HFFc6 (cell line): Measurements from ENCODE around the gene SNX1. TPM values are rescaled to one million over a fixed set of nuclear protein-coding genes. Genes with fewer than 3 reads are reported as not detected.

Source experiments
- DNase-seq: peaks from one replicate; pipeline ENCODE4 v3.0.0-alpha.2; 2018
- H3K27ac Mint-ChIP-seq: 2 replicates; pipeline ENCODE4 v1.8.0; 2020; ENCODE audit warnings: mild to moderate bottlenecking, mixed read lengths
- H3K27me3 Mint-ChIP-seq: 2 replicates; pipeline ENCODE4 v1.8.0; 2021; ENCODE audit warnings: mild to moderate bottlenecking, moderate library complexity, mixed read lengths; ENCODE audit not compliant: insufficient read depth
- H3K36me3 Mint-ChIP-seq: 2 replicates; pipeline ENCODE4 v1.8.0; 2021; ENCODE audit warnings: low read depth, mixed read lengths
- H3K4me1 Mint-ChIP-seq: 2 replicates; pipeline ENCODE4 v1.8.0; 2020; ENCODE audit warnings: low read depth, mixed read lengths
- H3K4me3 Mint-ChIP-seq: 2 replicates; pipeline ENCODE4 v1.8.0; 2020; ENCODE audit warnings: mild to moderate bottlenecking, moderate library complexity, mixed read lengths
- H3K9me3 Mint-ChIP-seq: 2 replicates; pipeline ENCODE4 v1.8.0; 2020; ENCODE audit warnings: mild to moderate bottlenecking, mixed read lengths
- total RNA-seq, 6 experiments: library from RNA; stranded (reverse); fragmentation: NEBNext Ultra II Directional; extraction: Animal tissue kit (Norgen Biotek cat#: 25700); gene quantifications; 2 replicates in 1 of 6; 3 replicates in 5 of 6; pipeline ENCODE4 v1.2.3, GENCODE V29; 2021
- TF ChIP-seq, protein P1 (sequence below): fragments of 200-600 bp; sonication (generic); IDR thresholded peaks from 2 replicates; pipeline ENCODE4 v1.5.0; 2021; ENCODE audit warnings: antibody characterized with exemption, mild to moderate bottlenecking

Gene SNX1
- total RNA-seq, 6 experiments from 2014 or later, result 87.4 to 102 (median 96.1) TPM

DNA sequence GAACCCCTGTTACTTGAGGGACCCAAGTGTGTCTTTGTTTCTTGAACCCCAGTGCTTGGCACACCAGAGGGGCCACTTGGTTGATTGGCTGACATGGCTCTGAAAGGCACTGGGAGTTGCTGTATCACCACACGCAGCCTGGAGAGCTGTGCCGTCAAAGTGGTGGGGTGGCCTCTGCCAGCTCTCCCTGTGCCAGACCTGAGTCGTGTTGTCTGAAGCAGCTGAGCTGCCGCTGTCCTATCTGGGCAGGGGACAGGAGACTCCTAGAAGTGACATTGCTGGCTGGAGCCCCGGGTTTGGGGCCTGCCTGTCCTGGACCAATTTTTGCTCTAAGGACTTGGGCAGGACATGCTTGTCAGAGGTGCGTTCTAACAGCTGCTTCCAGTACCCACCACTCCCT, 50.3 kb downstream of the SNX1 start:
- DNase-seq, result no peak
- peaks cover 5% of the 10 kb centered on the region for H3K4me1 Mint-ChIP-seq
- H3K27ac Mint-ChIP-seq, result no peak overlapping the region
- 0 out of 2 replicates have a peak, but pooled peaks cover 5% of the 10 kb centered on the region for H3K36me3 Mint-ChIP-seq
- H3K9me3 Mint-ChIP-seq, result no peaks in the 10 kb centered on the region
- peaks cover 4% of the 10 kb centered on the region for H3K27me3 Mint-ChIP-seq
- H3K4me3 Mint-ChIP-seq, result no peak overlapping the region
- TF ChIP-seq, protein P1, sequence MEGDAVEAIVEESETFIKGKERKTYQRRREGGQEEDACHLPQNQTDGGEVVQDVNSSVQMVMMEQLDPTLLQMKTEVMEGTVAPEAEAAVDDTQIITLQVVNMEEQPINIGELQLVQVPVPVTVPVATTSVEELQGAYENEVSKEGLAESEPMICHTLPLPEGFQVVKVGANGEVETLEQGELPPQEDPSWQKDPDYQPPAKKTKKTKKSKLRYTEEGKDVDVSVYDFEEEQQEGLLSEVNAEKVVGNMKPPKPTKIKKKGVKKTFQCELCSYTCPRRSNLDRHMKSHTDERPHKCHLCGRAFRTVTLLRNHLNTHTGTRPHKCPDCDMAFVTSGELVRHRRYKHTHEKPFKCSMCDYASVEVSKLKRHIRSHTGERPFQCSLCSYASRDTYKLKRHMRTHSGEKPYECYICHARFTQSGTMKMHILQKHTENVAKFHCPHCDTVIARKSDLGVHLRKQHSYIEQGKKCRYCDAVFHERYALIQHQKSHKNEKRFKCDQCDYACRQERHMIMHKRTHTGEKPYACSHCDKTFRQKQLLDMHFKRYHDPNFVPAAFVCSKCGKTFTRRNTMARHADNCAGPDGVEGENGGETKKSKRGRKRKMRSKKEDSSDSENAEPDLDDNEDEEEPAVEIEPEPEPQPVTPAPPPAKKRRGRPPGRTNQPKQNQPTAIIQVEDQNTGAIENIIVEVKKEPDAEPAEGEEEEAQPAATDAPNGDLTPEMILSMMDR, result no peak

DNA sequence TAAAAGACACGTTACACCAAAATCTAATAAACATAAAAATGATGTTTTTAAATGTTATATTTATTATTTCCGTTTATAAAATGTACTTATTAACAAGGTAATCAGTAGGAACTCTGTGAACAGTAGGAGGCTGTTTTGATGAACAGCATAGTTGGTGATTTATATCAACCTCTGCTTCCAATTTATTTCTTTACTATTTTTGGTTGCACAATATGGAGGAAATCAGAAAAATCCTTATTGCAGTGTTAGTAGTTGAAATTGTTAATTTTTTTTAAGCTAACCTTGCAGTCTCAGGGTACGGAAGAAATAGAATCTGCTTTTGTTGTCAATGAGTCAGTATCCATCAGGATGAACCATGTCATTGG, 50.7 kb downstream of the SNX1 start:
- Mint-ChIP-seq H3K27ac (no peak overlapping the region), H3K4me1 (peaks cover 6% of the 10 kb centered on the region), H3K36me3 (0 out of 2 replicates have a peak, but pooled peaks cover under 1% of the 10 kb centered on the region), H3K9me3 (no peaks in the 10 kb centered on the region), H3K4me3 (no peak overlapping the region), H3K27me3 (peaks cover 4% of the 10 kb centered on the region)
- DNase-seq, result no peak
- TF ChIP-seq, protein P1, result no peak

DNA sequence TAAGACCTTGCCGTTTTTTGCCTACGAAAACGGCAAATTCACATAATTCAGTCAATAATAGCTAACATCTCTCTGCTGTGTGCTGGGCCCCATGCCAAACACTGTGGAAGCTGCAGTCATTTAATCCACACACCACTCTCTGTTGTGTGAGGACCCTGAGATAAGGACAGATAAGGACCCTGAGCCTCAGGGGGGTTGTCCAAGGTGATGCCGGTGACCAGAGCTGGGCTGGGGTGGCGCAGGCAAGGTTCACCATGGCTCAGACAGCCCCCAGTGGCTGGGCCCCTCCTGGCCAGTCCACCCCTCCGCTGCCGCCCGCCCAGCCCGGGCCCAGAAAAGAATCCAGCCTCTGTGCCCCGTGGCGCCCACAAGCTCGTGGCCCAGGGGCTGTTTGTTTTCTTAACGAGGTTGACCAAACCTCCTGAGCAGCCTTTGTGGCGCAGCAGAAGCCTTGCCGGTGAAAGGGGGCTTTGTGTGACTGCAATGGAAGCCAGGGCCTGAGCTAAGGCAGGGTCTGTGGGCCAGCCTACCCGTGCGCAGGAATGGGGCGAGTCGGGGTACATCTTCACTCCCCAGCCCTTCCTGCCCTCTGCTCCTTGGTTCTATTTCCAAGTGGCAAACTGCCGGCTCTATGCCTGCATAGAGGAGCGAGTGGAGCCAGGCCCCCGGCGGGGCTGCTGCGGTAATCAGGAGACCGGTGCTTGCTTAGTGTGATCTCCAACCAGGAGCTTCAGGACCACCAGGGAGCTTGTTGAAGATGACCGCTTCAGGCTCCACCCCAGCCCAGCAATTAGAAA, 51.3 kb downstream of the SNX1 start:
- Mint-ChIP-seq H3K36me3 (no peaks in the 10 kb centered on the region), H3K9me3 (no peaks in the 10 kb centered on the region), H3K27me3 (peaks cover 4% of the 10 kb centered on the region), H3K4me3 (no peak overlapping the region), H3K4me1 (peaks cover 6% of the 10 kb centered on the region), H3K27ac (no peak overlapping the region)
- TF ChIP-seq, protein P1, result no peak
- DNase-seq, result no peak

DNA sequence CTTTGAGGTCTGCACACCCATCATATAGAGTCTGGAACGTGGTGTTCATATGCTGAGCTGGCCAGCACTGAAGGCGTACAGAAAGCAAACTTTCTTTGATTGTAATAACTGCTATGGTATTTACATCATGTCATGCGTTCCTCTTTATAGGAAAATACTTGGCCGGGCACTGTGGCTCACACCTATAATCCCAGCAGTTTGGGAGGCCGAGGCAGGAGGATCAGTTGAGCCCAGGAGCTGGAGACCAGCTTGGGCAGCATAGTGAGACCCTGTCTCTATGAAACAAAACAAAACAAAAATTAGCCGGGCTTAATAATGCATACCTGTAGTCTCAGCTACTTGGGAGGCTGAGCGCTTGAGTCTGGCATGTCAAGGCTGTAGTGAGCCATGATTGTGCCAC, 52.4 kb downstream of the SNX1 start:
- Mint-ChIP-seq H3K4me1 (peaks cover 6% of the 10 kb centered on the region), H3K36me3 (no peaks in the 10 kb centered on the region), H3K27ac (no peak overlapping the region), H3K27me3 (peaks cover 11% of the 10 kb centered on the region), H3K9me3 (no peaks in the 10 kb centered on the region), H3K4me3 (no peak overlapping the region)
- no peak for DNase-seq
- TF ChIP-seq, protein P1, result no peak

DNA sequence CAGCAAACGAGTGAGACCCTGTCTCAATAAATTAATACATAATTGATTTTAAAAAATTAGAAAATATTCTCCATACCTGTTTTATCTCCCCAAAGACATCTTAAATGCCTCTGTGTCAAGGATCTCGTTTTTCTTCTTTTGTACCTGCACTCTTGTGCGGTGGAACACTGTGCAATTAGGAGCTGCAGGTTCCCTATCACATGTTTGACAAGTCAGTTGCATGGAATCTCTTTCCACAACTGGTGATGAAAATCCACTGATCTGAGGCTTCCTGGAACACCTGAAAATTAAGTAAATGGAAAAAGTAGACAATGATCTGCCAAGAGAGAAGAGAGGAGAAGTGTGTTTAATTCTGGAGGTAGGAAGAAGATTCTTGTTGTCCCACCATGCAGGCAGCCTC, 52.8 kb downstream of the SNX1 start:
- Mint-ChIP-seq H3K27me3 (peaks cover 11% of the 10 kb centered on the region), H3K4me3 (no peak overlapping the region), H3K9me3 (no peaks in the 10 kb centered on the region), H3K36me3 (no peaks in the 10 kb centered on the region), H3K27ac (no peak overlapping the region), H3K4me1 (peaks cover 10% of the 10 kb centered on the region)
- no peak for DNase-seq
- TF ChIP-seq, protein P1, result no peak
